ENCODE measurements around the gene TMEM184B.

GRCh38 chr22:38255697-38256096, 17.1 kb downstream of the TMEM184B start:
- TF ChIP-seq CTCF (IDR thresholded peaks at IDR 0.05) (no peak), POLR2A (IDR thresholded peaks at IDR 0.05) (no peak)
